Liver (tissue), 9 donors: ENCODE data around the gene HEXIM1. TPM values are rescaled to one million over a fixed set of nuclear protein-coding genes. Genes with fewer than 3 reads are reported as not detected.

ENCODE experiments used
- DNase-seq: peaks from one replicate; pipeline ENCODE4 v3.0.0-alpha.2; 2017; ENCODE audit warnings: low spot score
- H3K27ac ChIP-seq, 2 donors: one replicate each; pipeline ENCODE4 v1.7.0; 2013; ENCODE audit warnings: inconsistent platforms in 2 of 2, low read length in 2 of 2, control low read depth in 1 of 2, low read depth in 1 of 2, mild to moderate bottlenecking in 1 of 2
- H3K27me3 ChIP-seq, 4 donors: one replicate each; pipeline versions ENCODE4 v1.6.1 to v1.7.0; 2013; ENCODE audit warnings: low read length in 3 of 4, inconsistent platforms in 1 of 4, mild to moderate bottlenecking in 1 of 4, moderate library complexity in 1 of 4; ENCODE audit not compliant: control insufficient read depth in 4 of 4, insufficient read depth in 4 of 4
- H3K36me3 ChIP-seq, 4 donors: one replicate each; pipeline versions ENCODE4 v1.6.1 to v1.7.0; 2013; ENCODE audit warnings: low read length in 3 of 4, mild to moderate bottlenecking in 3 of 4, low read depth in 1 of 4, moderate library complexity in 1 of 4; ENCODE audit not compliant: control insufficient read depth in 4 of 4, insufficient read depth in 3 of 4
- H3K4me1 ChIP-seq, 4 donors: one replicate each; pipeline versions ENCODE4 v1.6.1 to v1.7.0; 2013; ENCODE audit warnings: low read length in 3 of 4, mild to moderate bottlenecking in 3 of 4, moderate library complexity in 1 of 4; ENCODE audit not compliant: control insufficient read depth in 4 of 4, insufficient read depth in 4 of 4
- H3K4me3 ChIP-seq, 3 donors: one replicate each; pipeline versions ENCODE4 v1.6.1 to v1.7.0; 2013; ENCODE audit warnings: low read length in 3 of 3, control low read depth in 1 of 3, low read depth in 1 of 3, mild to moderate bottlenecking in 1 of 3
- H3K9ac ChIP-seq, 2 donors: one replicate each; pipeline ENCODE4 v1.7.0; 2013; ENCODE audit warnings: low read length in 2 of 2, mild to moderate bottlenecking in 2 of 2, moderate library complexity in 2 of 2, control low read depth in 1 of 2, low read depth in 1 of 2
- H3K9me3 ChIP-seq, 4 donors: one replicate each; pipeline versions ENCODE4 v1.6.1 to v1.7.0; 2013; ENCODE audit warnings: low read length in 3 of 4; ENCODE audit not compliant: control insufficient read depth in 4 of 4
- ATF3 ChIP-seq: IDR thresholded peaks from 2 replicates; pipeline ENCODE4 v1.6.1; 2016; ENCODE audit warnings: antibody characterized with exemption
- CTCF ChIP-seq: fragments of 150-350 bp; IDR thresholded peaks from 2 replicates; pipeline ENCODE4 v1.5.1; 2017; ENCODE audit warnings: improper control_type of control experiment, low read depth, low read length; ENCODE audit not compliant: missing input control
- EGR1 ChIP-seq, 2 donors: IDR thresholded peaks; 2 replicates each; pipeline ENCODE4 v1.6.1; 2016 to 2018; ENCODE audit warnings: antibody characterized with exemption in 2 of 2, low read depth in 2 of 2
- FOXA1 ChIP-seq: IDR thresholded peaks from 2 replicates; pipeline ENCODE4 v1.6.1; 2016; ENCODE audit warnings: antibody characterized with exemption
- FOXA2 ChIP-seq: IDR thresholded peaks from 2 replicates; pipeline ENCODE4 v1.6.1; 2016; ENCODE audit warnings: antibody characterized with exemption
- GABPA ChIP-seq, 2 donors: IDR thresholded peaks in 1 of 2; conservative IDR thresholded peaks in 1 of 2; 2 replicates each; pipeline ENCODE4 v1.6.1; 2016; ENCODE audit warnings: antibody characterized with exemption in 2 of 2, mild to moderate bottlenecking in 1 of 2, moderate library complexity in 1 of 2
- HNF4A ChIP-seq, 2 donors: conservative IDR thresholded peaks; 2 replicates each; pipeline ENCODE4 v1.6.1; 2016; ENCODE audit warnings: antibody characterized with exemption in 2 of 2, mild to moderate bottlenecking in 2 of 2
- HNF4G ChIP-seq: IDR thresholded peaks from 2 replicates; pipeline ENCODE4 v1.6.1; 2016; ENCODE audit warnings: antibody characterized with exemption
- JUND ChIP-seq, 2 donors: IDR thresholded peaks; 2 replicates each; pipeline ENCODE4 v1.6.1; 2016; ENCODE audit warnings: antibody characterized with exemption in 2 of 2
- MAX ChIP-seq: IDR thresholded peaks from 2 replicates; pipeline ENCODE4 v1.6.1; 2016; ENCODE audit warnings: antibody characterized with exemption
- NR2F2 ChIP-seq: IDR thresholded peaks from 2 replicates; pipeline ENCODE4 v1.6.1; 2016; ENCODE audit warnings: antibody characterized with exemption
- RAD21 ChIP-seq, 2 donors: IDR thresholded peaks; 2 replicates each; pipeline ENCODE4 v1.6.1; 2016; ENCODE audit warnings: antibody characterized with exemption in 2 of 2, mild to moderate bottlenecking in 2 of 2
- REST ChIP-seq: IDR thresholded peaks from 2 replicates; pipeline ENCODE4 v1.6.1; 2016; ENCODE audit warnings: antibody characterized with exemption, mild to moderate bottlenecking
- RXRA ChIP-seq, 2 donors: IDR thresholded peaks; 2 replicates each; pipeline ENCODE4 v1.6.1; 2017 to 2018; ENCODE audit warnings: antibody characterized with exemption in 2 of 2, mild to moderate bottlenecking in 1 of 2
- SP1 ChIP-seq: IDR thresholded peaks from 2 replicates; pipeline ENCODE4 v1.6.1; 2018; ENCODE audit warnings: antibody characterized with exemption, mild to moderate bottlenecking
- TAF1 ChIP-seq: conservative IDR thresholded peaks from 2 replicates; pipeline ENCODE4 v1.6.1; 2016; ENCODE audit warnings: antibody characterized with exemption, mild to moderate bottlenecking
- YY1 ChIP-seq: IDR thresholded peaks from 2 replicates; pipeline ENCODE4 v1.6.1; 2016; ENCODE audit warnings: antibody characterized with exemption, mild to moderate bottlenecking
- ZBTB33 ChIP-seq: IDR thresholded peaks from 2 replicates; pipeline ENCODE4 v1.6.1; 2016; ENCODE audit warnings: antibody characterized with exemption
- WGBS: extraction: QIAGEN DNeasy Blood & Tissue Kit; methylation state at CpG from one replicate; pipeline ENCODE4 v1.1.7; 2013; 5-methylcytosine and 5-hydroxymethylcytosine counted together
- polyA plus RNA-seq, 2 donors: library from polyadenylated mRNA; stranded (reverse) in 1 of 2; unstranded in 1 of 2; fragments of 200-250 nt in 1 of 2; fragments of >200 nt in 1 of 2; fragmentation: Nextera tagmentation in 1 of 2; extraction: Ambion mirVana in 1 of 2; gene quantifications; one replicate each; pipeline versions ENCODE4 v1.2.1 to v1.2.3, GENCODE V29; 2013 to 2015
- total RNA-seq, 2 donors: library from RNA; depleted of rRNA; stranded (reverse); fragments of >200 nt; gene quantifications; one replicate each; pipeline ENCODE4 v1.2.3, GENCODE V29; 2014
- donor health status: healthy.
- donor health status: healthy.
- donor health status: healthy.
- donor health status: healthy.
- donor health status: healthy.

The HEXIM1 gene
- total and polyA plus RNA-seq, 4 donors, result 7.4 to 14.3 (median 12.3) TPM

- Histone ChIP-seq H3K27me3 (no peaks in the 10 kb centered on the region), H3K4me3 (no peak overlapping the region), H3K9me3 (no peaks in the 10 kb centered on the region), H3K36me3 (no peaks in the 10 kb centered on the region), H3K4me1 (peaks cover 0 to 3% (median 0%) of the 10 kb centered on the region in 4 donors), H3K9ac (no peak overlapping the region), H3K27ac (no peak overlapping the region)
- DNase-seq, result no peak
- TF ChIP-seq TAF1 (no peak), HNF4G (no peak), FOXA1 (no peak)
- WGBS, result 94% methylated on average over 10 of the region's 10 CpGs
Measured at GRCh38 chr17:45116434-45117016, 31.8 kb upstream of the HEXIM1 start.

GRCh38 chr17:45117334-45117733, 30.9 kb upstream of the HEXIM1 start:
- Histone ChIP-seq H3K4me3 (no peak overlapping the region), H3K9ac (no peak overlapping the region), H3K27me3 (no peaks in the 10 kb centered on the region), H3K4me1 (peaks cover 0 to 3% (median 0%) of the 10 kb centered on the region in 4 donors), H3K27ac (no peak overlapping the region), H3K36me3 (no peaks in the 10 kb centered on the region), H3K9me3 (no peaks in the 10 kb centered on the region)
- 94% methylated on average over 4 of the region's 4 CpGs for WGBS
- TF ChIP-seq REST, result no peak
- no peak for TF ChIP-seq RAD21 (IDR thresholded peaks at IDR 0.05)
- no peak for TF ChIP-seq ZBTB33
- no peak for TF ChIP-seq JUND (IDR thresholded peaks at IDR 0.05)
- TF ChIP-seq CTCF, result no peak
- no peak for TF ChIP-seq MAX
- no peak for TF ChIP-seq HNF4G
- TF ChIP-seq SP1, result no peak
- TF ChIP-seq FOXA2, result no peak
- TF ChIP-seq EGR1 (IDR thresholded peaks at IDR 0.05; ENCODE audit: low read depth in 2 of 2), result no peak
- TF ChIP-seq HNF4A (conservative IDR thresholded peaks at IDR 0.05), result no peak
- TF ChIP-seq ATF3, result no peak
- no peak for TF ChIP-seq TAF1
- TF ChIP-seq YY1, result no peak
- no peak for TF ChIP-seq NR2F2
- no peak for TF ChIP-seq FOXA1
- no peak for TF ChIP-seq GABPA (IDR thresholded peaks at IDR 0.05 in 1 of 2, conservative IDR thresholded peaks at IDR 0.05 in 1 of 2)
- TF ChIP-seq RXRA (IDR thresholded peaks at IDR 0.05), result no peak
- DNase-seq, result no peak
